Measurements from ENCODE around the gene RALGAPA1. TPM values are rescaled to one million over a fixed set of nuclear protein-coding genes. Genes with fewer than 3 reads are reported as not detected.

Gene RALGAPA1
- total and polyA plus RNA-seq, 4 donors: 4.6 to 38.7 (median 13.4) TPM

- Histone ChIP-seq H3K36me3 (ENCODE audit: control insufficient read depth in 4 of 4, insufficient read depth in 3 of 4, low read depth in 1 of 4, low read length in 3 of 4) (peaks cover 2 to 26% (median 21%) of the 10 kb centered on the region in 4 donors), H3K9ac (ENCODE audit: low read depth in 1 of 2, low read length in 2 of 2) (no peak overlapping the region), H3K27me3 (ENCODE audit: control insufficient read depth in 4 of 4, insufficient read depth in 4 of 4, low read length in 3 of 4) (no peaks in the 10 kb centered on the region), H3K4me1 (ENCODE audit: control insufficient read depth in 4 of 4, insufficient read depth in 4 of 4, low read length in 3 of 4) (no peaks in the 10 kb centered on the region), H3K9me3 (ENCODE audit: control insufficient read depth in 4 of 4, low read length in 3 of 4) (no peaks in the 10 kb centered on the region), H3K27ac (ENCODE audit: low read depth in 1 of 2, low read length in 2 of 2) (no peak overlapping the region), H3K4me3 (ENCODE audit: low read depth in 1 of 3, low read length in 3 of 3) (no peak overlapping the region)
- WGBS: 97% methylated on average over 6 of the region's 6 CpGs
- no peak for DNase-seq (ENCODE audit: low spot score)
- TF ChIP-seq HNF4G (IDR thresholded peaks at IDR 0.05) (no peak), JUND (IDR thresholded peaks at IDR 0.05) (no peak), RAD21 (IDR thresholded peaks at IDR 0.05) (no peak), ZBTB33 (IDR thresholded peaks at IDR 0.05) (no peak), RXRA (IDR thresholded peaks at IDR 0.05) (no peak), FOXA1 (IDR thresholded peaks at IDR 0.05) (no peak), YY1 (IDR thresholded peaks at IDR 0.05) (no peak), SP1 (IDR thresholded peaks at IDR 0.05) (no peak), HNF4A (conservative IDR thresholded peaks at IDR 0.05) (no peak), ATF3 (IDR thresholded peaks at IDR 0.05) (no peak), EGR1 (IDR thresholded peaks at IDR 0.05; ENCODE audit: low read depth in 2 of 2) (no peak), NR2F2 (IDR thresholded peaks at IDR 0.05) (no peak), TAF1 (conservative IDR thresholded peaks at IDR 0.05) (no peak), REST (IDR thresholded peaks at IDR 0.05) (no peak), FOXA2 (IDR thresholded peaks at IDR 0.05) (no peak)
Observed at GRCh38 chr14:35750202-35750904, 58.7 kb downstream of the RALGAPA1 start.

- no peak overlapping the region for H3K27ac ChIP-seq (ENCODE audit: low read depth in 1 of 2, low read length in 2 of 2)
- DNase-seq (ENCODE audit: low spot score): no peak
- no peak for TF ChIP-seq FOXA1 (IDR thresholded peaks at IDR 0.05)
- TF ChIP-seq CTCF (IDR thresholded peaks at IDR 0.05; ENCODE audit: low read depth, low read length, missing input control): no peak
- no peak for TF ChIP-seq FOXA2 (IDR thresholded peaks at IDR 0.05)
- TF ChIP-seq MAX (IDR thresholded peaks at IDR 0.05): no peak
- TF ChIP-seq TAF1 (conservative IDR thresholded peaks at IDR 0.05): no peak
- TF ChIP-seq NR2F2 (IDR thresholded peaks at IDR 0.05): no peak
Observed at GRCh38 chr14:35747379-35747778, 61.7 kb downstream of the RALGAPA1 start.

More at GRCh38 chr14:35747379-35747778, 61.7 kb downstream of the RALGAPA1 start:
- no peaks in the 10 kb centered on the region for H3K27me3 ChIP-seq (ENCODE audit: control insufficient read depth in 4 of 4, insufficient read depth in 4 of 4, low read length in 3 of 4)
- H3K4me3 ChIP-seq (ENCODE audit: low read depth in 1 of 3, low read length in 3 of 3): no peak overlapping the region
- no peaks in the 10 kb centered on the region for H3K4me1 ChIP-seq (ENCODE audit: control insufficient read depth in 4 of 4, insufficient read depth in 4 of 4, low read length in 3 of 4)
- no peak overlapping the region for H3K9ac ChIP-seq (ENCODE audit: low read depth in 1 of 2, low read length in 2 of 2)
- H3K9me3 ChIP-seq (ENCODE audit: control insufficient read depth in 4 of 4, low read length in 3 of 4): no peaks in the 10 kb centered on the region
- peaks cover 2 to 18% (median 8%) of the 10 kb centered on the region in 4 donors for H3K36me3 ChIP-seq (ENCODE audit: control insufficient read depth in 4 of 4, insufficient read depth in 3 of 4, low read depth in 1 of 4, low read length in 3 of 4)
